Stimulated activated CD8-positive, alpha-beta memory T cell treated with anti-CD3 and anti-CD28 coated beads, Interleukin-12 subunit alpha, Interleukin-12 subunit beta, amount 100 ng/mL, for 1 hour (primary cell): Measurements from ENCODE around the gene ACOT7.

ENCODE experiments used
- DNase-seq: peaks from one replicate; pipeline ENCODE4 v3.0.0-alpha.2; 2020; ENCODE audit warnings: low read depth

Gene ACOT7

DNA sequence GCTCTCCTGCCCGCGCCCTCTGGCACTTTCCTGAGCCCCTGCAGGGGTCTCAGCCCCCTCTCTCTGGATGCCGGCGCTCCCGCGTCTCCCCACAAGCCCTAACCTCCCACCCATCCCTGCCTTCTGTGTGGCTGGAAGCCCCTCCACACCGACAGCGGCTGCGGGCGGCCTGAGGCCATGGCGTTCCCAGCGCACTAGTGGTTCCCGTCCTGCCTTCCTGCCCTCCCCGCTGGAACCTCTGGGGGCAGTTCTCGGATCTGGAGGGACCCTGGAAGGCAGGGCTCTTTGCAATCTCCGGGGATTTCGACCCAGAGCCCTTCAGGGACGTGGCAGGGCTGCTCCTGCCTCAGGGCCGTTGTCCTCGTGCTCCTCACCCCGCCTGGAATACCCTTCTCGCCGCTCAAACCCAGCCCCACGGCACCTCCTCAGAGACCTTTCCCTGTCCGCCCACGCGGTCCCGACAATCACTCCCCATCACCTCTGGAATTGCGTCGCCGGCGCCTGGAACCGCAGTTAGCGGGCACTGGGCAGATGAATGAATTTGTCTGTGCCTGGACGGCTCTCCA is 30.5 kb upstream of the ACOT7 start:
- DNase-seq: no peak

DNA sequence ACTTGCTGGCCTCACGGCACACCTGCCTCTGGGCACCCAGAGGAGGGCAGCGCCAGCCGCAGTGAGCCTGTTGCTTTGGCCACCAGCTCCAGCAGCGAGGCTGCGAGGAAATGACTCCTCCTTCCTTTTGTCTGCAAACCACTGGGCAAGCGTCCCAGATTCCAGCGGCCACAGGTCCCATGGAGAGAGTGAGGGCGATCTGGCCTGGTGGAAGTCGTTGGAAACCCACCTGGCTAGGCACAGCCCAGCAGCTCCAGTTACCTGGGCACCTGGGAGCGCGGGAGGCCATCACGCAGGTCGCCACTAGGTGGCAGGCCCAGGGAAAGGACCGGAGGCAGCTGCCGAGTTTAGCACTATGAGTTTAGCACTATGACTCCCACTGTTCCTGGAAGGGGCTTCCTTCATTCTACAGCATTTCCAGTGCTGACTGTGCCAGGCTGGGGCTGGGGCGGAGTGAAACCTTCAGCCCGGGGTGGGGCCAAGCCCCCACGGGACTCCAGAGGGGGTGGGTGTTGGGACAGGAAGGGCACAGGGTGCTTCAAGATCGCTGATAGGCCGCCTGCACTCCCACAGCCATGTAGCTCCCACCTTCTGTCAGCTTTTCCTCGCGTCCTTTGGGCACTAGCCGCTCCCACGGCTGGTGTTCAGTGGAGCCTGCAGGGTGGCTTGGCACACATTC is 29.9 kb upstream of the ACOT7 start:
- DNase-seq: peak; percentile 48

DNA sequence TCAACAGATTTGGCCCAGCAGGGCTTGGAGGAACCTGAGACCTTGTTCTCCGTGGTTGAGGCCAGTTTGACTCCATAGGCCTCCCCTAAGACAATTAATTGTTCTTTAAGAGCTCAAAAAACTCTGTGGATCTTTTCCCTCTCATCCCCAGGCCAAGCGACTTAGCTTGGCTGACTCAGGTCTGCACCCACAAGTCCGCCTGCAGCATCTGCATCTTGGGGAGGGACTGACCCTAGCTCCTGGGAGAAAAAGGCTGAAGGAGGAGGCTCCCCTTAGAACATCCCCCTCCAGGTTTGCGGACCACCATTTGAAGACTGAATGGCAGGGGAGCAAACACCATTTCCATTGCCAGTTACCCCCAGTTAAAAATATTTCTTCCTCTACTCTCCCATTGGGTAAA is 27.7 kb upstream of the ACOT7 start:
- no peak for DNase-seq

DNA sequence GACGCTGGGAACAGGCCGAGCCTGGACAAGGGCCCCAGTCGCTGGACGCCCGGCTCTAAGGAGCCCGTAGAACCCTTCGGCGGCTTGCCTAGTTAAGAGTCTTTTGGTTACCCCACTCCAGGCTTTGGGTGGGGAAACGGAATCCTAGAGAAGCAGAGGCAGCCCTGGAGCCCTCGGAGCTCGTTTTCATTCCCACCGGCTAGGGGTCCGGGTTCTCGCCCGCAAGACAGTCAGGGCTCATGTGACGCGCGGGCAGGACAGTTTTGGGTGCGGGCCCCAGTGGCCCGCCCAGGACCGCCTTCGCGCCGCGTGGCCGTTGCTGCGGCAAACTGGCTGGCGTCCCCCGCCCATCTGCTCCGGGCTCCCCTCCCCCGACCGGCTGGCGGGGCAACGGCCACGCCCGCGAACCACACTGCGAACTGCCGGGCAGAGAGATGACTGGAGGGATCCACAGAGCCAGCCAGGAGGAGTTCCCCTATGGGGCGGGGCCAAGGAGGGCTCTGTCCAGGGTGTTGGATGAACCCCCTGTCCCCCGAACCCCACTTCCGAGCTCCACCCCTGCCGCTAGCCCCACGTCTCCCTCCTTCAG is 27.0 kb upstream of the ACOT7 start:
- DNase-seq: no peak

DNA sequence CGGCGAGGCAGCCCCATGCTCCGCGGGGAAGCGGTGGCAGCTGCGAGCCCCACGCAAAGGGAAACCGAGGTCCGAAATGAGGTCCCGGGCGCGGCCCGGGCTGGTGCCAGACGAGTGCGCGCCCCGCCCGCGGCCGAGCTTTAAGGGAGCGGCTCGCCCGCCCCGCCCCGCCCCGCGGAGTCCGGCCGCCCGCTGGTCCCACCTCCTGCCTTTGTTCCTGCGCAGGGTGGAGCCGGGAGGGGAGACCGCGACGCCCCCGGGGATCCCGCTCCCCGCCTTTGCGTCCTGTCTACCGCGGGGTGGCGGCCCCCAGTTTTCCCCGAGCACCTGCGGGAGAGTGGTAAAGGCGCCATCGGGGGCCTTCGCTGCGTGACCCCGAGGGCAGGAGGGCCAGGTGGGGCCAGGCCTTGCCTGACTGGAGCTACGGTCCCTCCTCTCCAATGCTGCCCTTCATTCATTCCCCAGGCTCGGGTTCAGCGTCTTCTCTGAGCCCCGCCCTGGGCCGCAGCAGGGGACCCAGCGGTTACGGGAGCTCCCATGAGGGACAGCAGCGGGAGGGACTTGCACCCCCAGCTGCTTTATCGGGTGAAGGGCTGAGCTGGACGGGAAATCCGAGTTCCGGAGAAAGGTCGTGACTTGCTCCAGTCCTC is 26.4 kb upstream of the ACOT7 start, which contains the start of gene HES2:
Gene HES2 (minus strand): TSS at position 116 of the 650 bp plus-strand sequence. CDS start 99 bp downstream, at position 17.
- DNase-seq: no peak

DNA sequence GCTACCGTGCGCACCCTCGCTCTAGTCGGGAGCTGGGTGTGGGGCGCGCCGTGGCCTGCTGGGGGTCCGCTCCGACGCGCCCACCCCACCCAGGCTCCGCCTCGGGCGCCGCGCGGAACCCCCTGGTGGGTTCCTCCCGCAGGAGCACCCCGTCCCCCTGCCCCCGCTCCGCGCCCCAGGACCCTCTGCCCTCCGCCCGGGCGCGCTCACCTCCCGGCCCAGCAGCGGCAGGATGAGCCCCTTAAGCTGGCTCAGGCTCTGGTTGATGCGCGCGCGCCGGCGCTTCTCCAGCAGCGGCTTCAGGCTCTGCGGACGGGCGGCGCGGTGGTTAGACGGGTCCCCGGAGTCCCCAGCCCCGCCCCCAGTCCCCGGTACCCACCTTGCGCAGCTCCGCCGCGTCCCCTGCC is 25.8 kb upstream of the ACOT7 start:
- DNase-seq: no peak

DNA sequence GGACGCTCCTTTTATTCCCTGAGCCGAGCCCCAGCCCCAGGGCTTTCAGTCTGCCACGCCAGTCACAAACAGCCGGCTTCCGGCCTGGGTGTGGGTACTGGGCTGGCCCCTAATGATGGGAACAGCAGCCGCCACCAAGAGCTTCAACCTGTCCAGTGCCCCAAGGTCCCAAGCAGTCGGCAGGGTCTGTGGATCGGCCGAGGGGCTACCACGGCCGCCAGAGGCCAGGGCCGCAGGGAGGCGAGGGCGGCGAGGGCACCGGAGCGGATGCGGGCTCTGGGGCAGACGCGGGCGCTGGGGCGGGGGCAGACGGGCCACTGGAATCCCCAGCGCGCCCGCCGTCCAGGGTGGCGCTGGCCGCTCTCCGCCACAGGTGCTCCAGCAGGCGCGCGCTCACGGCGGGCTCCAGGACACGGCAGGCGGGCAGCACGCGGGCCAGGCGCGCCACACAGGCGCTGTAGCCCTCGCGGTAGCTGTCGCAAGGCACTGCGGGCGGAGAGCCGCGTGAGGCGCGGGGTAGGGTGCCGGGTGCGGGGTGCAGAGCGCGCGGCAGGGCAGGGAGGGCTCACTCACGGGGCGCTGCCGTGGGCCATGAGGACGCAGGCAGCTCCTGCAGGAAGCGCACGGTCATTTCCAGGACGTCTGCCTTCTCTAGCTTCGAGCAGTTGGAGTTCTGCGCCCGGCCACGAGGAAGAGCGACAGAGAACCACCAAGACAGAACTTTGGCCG is 25.3 kb upstream of the ACOT7 start:
- DNase-seq: no peak

DNA sequence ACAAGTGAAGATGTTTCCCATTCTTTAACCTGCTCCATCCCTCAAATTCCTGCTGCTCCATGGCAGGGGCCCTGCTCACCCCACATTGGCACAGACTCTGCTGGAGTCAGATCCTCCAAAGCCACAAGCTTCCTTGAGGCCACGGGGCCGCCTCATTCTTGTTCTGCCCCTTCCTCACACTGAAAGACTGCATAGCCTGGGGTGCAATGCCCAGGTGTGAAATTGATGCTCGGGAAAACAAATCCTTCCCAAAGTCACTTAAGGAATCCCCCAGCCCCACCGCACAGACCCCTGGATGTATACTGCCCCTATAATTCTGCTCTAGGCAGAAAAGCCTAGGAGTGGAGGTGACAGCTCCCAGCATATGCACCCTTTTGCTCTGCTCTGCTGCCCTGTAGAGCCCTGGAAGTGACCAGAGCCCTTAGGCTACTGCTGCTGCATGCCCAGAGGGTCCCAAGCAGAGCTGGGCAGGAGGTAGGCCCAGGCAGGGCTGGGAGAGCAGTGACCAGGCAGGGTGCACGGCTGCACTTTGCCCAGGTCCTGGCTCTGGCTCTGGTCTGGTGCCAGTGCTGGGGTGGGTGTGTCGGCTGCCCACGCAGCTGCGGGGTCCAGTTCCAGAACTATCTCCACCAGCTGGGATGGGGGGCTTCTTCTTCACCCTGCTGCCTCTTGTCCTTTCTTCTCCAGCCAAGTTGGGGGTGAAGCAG is 24.5 kb upstream of the ACOT7 start:
- no peak for DNase-seq

DNA sequence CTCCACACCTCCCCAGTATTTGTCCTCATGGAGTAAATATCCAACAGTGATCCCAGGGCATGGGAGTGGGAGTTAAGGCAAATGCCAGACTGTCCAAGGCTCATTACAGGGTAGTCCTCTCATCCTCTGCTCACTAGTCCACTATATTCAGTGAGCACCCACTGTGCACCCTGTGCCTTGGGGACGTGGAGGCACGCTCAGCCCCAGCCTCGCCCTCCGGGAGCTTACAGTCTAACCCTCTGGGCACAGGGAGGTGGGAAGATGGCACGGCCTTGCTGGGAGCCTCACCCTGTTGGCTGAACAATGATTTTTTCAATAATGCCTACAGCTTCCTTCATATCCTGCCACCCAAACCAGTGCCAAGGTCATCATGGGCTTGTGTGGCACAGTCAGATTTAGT is 23.3 kb upstream of the ACOT7 start:
- no peak for DNase-seq

DNA sequence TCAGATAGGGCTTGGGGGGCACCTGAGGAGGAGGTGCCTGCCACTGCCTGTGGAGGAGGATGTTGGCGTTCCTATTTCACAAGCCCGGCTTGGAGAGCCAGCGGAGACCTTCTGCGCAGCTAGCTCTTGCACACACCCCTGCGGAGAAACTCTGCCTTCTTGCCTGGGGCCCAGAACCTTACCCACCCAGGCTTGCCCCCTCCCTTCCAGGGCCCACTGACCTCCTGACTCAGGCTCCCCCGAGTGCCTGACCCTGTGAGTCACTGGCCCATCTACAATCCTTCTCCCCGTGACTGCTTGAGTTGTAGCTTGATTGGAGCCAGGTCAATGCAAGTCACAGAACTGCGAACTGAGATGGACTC is 22.7 kb upstream of the ACOT7 start:
- DNase-seq: no peak

DNA sequence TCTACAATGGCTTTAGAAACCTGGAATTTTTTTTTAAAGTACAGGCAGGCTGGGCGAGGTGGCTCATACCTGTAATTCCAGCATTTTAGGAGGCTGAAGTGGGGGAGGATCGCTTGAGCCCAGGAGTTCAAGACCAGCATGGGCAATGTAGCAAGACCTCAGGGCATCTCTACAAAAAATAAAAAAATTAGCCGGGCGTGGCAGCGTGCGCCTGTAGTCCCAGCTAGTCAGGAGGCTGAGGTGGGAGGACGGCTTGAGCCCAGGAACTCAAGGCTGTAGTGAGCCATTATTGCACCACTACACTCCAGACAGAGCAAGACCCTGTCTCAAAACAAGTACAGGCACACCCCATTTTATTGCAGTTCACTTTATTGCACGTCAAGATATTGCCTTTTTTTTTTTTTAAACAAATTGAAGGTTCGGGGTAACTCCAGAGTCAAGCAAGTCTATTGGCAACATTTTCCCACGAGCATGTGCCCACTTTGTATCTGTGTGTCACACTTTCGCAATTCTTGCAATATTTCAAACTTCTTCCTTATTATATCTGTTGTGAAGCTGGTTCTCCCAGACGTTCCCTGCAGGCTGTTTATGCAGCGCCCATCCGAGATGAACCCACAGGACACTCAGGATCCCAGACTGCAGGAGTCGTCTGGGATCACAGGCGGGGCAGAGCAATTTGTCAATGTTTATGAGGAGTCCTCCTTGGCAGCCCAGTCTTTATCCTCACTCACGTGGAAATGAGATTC is 21.5 kb upstream of the ACOT7 start:
- DNase-seq: no peak

DNA sequence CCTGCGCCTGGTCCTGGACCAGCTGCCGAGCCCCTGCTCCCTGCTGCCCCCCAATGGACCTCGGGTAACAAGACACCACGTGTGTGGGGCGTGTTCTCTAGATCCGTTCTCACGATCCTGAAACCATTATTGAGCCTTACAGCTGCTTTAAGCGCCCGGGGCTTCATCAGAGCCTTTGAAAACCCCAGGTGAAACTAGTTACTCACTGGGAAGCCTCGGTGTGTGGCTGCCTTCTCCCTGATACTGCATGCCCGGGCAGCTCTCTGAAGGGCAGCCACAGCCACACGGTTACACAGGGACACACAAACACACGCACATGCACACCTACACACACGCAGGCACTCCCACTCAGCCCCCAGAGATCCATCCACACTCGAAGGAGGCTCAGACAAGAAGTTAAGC is 20.9 kb upstream of the ACOT7 start:
- no peak for DNase-seq

DNA sequence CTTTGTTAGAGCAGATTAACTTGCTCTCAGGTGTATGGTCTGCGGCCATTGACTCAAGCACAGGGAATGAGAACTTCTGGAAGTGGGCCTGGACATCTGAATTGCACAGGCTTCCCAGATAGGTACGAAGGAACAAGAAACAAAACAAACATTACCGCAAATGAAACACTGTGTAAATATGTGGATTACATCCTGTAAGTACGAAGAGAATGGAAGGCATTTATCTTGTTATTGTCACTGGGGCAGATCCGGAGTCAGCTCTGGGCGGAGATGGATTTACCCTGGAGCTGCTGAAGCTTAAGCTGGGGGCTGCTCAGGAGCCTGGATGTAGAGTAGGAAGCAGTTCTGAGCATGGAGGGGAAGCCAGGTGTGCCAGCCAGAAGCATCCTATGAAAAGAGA is 19.3 kb upstream of the ACOT7 start:
- DNase-seq: no peak

DNA sequence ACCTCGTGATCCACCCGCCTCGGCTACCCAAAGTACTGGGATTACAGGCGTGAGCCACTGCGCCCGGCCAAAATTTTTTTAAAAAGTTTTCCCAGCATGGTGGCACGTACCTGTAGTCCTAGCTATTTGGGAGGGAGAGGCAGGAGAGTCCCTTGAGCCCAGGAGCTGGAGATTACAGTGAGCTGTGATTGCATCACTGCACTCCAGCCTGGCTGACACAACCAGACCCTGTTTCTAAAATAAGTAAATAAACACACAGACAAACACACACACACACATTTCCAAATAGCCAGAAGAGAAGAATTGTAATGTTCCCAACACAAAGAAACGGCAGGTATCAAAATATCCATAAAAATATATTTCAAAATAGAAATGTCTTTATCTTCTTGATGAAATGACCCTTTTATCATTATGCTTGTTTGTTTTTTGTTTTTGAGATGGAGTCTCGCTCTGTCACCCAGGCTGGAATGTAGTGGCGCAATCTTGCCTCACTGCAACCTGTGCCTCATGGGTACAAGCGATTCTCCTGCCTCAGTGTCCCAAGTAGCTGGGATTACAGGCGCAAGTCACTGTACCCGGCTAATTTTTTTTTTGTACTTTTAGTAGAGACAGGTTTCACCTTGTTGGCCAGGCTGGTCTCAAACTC is 16.8 kb upstream of the ACOT7 start:
- DNase-seq: no peak

DNA sequence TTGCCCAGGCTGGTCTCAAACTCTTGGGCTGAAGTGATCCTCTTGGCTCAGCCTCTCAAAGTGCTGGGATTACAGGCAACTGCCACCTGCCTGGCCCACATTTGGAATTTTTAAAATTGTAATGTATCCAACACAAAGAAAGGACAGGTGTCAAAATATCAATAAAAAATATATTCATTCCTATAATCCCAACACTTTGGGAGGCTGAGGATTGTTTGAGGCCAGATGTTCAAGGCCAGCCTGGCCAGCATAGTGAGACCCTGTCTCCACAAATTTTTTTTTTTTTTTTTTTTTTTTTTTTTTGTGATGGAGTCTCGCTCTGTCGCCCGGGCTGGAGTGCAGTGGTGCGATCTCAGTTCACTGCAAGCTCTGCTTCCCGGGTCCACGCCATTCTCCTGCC is 16.2 kb upstream of the ACOT7 start:
- DNase-seq: no peak

DNA sequence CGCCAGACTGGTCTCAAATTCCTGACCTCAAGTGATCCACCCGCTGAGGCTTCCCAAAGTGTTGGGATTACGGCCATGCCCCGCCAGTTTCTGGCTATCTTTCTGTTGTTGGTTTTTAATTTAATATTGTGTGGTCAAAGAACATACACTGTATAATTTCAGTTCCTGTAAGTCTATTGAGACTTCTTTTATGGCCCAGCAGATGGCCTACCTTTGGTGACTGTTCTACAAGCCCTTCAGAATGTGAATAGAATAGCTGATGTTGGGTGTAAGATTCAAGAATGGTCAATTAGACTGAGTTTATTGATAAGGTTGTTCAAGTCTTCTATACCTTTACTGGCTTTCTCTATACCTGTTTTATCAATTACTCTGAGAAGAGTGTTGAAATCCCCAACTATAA is 15.5 kb upstream of the ACOT7 start:
- DNase-seq: no peak

DNA sequence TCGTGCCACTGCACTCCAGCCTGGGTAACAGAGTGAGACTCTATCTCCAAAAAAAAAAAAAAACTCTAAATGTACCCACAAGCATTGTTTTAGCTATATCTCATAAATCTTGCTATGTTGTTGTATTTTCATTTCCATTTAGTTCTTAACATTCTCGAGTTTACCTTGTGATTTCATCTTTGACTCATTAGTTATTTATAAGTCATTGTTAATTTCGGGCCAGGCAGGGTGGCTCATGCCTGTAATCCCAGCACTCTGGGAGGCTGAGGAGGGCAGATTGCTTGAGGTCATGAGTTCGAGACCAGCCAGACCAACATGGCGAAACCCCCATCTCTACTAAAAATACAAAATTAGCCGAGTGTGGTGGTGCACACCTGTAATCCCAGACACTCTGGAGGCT is 14.5 kb upstream of the ACOT7 start:
- DNase-seq: no peak

DNA sequence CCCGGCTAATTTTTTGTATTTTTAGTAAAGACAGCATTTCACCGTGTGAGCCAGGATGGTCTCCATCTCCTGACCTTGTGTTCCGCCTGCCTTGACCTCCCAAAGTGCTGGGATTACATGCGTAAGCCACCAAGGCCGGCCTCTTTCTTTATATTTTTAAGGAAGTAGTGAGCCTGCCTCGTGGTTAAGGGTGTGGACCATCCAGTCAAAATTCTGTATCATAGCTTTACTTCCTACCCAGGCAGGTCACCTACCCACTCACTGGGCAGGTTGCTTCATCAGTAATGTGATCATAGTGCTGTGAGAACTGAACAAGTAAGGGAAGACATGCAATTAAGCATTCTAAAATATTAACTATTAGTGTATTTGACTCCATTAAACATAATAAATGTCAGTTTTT is 8.1 kb upstream of the ACOT7 start:
- DNase-seq: no peak

DNA sequence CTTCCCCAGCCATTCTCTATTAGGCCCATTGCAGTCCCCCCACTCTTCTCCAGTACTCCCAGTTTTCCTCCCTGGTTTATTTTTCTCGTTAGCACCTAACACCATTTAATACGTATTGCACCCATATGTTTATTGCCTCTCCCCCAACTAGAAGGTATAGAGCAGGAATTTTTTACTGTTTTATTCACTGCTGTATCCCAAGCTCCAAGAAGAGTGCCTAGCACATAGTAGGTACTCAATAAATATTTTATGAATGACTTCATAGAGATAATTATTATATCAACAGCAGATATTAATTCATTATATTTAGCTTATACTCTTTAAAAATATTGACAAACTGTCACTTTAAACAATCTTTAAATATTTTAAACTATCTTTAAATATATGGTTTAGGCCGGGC is 5.7 kb upstream of the ACOT7 start:
- no peak for DNase-seq

DNA sequence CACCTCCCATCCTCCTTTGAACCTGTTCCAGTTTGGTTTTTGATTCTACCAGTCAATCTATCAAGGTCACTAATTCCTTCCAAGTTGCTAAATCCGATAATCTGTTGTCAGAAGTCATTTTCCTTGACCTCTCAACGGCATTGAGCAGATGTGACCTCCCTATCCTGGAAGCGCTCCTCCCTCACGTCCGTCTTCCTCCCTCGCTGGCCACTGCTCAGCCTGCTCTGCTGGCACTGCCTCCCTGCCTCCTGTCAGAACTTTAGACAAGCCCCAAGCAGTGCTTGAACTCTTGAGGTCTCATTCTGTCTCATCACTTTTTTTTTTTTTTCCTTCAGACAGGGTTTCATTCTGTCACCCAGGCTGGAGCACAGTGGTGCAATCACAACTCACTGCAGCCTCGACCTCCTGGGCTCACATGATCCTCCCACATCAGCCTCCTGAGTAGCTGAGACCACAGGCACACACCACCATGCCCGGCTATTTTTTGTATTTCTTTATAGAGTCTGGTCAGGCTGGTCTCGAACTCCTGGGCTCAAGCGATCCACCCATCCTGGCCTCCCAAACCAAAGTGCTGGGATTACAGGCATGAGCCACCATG is 4.4 kb upstream of the ACOT7 start:
- no peak for DNase-seq
